Glomerular visceral epithelial cell (primary cell): ENCODE results near the gene RPLP2.

Experiments
- DNase-seq: peaks from one replicate; pipeline ENCODE4 v3.0.0-alpha.2; 2016; ENCODE audit errors: extremely low spot score

Gene RPLP2

DNA sequence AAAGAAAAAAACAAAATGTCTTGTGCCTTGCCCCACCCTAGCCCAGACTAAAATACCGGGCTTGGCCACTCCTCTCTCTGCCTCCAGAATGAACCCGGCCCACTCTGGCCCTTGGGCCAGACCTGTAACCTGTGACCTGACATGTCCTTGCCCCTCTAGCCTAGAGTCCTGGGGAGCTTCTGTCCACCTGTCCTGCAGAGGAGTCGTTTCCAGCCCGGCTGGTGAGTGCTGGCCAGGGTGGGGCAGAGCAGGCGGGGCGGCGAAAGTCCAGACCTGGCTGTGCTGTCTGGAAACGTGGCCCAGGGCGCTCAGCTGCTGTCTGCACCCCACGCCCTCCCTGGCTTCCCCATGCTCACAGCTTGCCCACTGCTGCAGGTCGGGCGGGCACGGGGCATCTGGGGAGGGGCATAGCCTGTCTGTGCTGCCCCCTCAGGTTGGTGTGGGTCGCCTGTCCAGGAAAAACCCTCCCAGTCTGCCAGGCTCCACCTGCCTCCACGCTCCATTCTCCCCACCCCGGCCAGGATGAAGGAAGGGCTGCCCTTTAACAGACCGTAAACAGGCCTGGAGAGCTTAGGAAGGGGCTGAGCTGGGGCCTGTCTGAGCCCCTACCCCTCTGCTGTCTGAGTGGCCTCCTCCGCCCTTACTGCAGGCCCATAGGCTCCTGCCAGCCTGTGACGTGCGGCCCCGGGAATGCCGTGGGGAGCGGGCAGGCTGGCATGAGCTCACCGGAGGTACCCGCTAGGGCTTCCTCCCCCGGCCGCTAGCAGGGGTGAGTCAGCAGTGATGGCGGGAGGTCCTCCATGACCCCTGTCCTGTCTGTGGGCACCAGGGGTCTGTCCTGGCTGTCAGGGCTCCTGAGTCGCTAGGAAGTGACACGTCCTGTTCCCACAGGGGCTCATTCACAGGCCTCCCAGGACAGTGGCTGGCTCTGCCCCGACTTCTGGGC, 24.9 kb downstream of the RPLP2 start:
- peak; percentile 97 for DNase-seq

DNA sequence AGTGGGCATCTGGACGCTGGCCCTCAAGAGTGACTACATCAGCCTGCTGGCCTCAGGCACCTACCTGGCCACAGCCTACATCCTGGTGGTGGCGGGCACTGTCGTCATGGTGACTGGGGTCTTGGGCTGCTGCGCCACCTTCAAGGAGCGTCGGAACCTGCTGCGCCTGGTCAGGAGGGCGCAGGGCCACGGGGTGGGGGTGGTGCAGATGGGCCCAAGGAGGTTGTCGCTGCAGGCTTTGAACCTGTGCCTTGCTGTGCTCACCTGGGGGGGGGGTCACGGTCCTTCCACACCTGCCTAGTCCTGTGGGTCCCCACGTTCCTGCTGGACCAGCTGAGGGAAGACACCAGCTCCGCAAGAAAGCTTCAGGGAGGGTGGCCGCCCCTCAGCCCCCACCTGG, 26.5 kb downstream of the RPLP2 start:
- no peak for DNase-seq

DNA sequence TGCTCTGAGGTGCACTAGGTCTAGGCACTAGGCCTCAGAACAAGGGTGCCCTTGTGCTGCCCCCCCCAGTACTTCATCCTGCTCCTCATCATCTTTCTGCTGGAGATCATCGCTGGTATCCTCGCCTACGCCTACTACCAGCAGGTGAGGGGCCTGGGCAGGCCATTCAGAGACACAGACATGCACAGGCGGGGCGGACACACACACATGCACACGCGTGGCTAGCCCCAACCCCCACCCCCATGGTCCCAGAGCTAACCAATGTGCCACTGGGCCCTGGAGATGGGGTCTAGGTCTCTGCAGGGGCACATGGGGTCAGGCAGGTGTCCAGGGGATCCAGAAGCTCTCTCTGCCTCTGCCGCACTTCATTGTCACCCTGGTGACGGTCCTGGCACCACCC, 26.9 kb downstream of the RPLP2 start:
- DNase-seq = no peak

DNA sequence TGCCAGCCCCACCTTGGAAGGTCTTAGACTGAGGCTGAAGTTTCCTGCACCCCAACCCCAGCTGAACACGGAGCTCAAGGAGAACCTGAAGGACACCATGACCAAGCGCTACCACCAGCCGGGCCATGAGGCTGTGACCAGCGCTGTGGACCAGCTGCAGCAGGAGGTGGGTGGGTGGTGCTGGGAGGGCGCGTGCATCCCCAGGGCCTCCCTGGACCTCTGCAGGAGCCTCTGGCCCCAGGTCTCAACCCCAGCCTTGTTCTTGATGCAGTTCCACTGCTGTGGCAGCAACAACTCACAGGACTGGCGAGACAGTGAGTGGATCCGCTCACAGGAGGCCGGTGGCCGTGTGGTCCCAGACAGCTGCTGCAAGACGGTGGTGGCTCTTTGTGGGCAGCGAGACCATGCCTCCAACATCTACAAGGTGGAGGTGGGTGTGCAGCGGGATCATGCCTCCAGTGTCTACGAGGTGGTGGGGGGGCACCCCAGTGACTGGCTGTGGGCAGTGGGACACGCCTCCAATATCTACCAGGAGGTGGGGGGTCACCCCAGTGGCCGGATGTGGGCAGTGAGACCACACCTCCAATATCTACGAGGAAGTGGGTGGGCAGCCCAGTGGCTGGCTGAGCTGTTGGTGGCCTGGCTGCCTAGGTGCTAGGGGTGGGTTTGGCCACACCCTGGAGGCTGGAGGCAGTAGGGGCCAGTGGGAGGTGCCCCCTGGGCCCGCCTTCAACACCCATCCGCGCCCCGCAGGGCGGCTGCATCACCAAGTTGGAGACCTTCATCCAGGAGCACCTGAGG, 27.6 kb downstream of the RPLP2 start:
- DNase-seq = no peak

- no peak for DNase-seq
These were observed 28.2 kb downstream of the RPLP2 start for GRCh38 chr11:837990-838307.

- no peak for DNase-seq
These were observed 28.9 kb downstream of the RPLP2 start for GRCh38 chr11:838441-839279.

- no peak for DNase-seq
These were observed 29.5 kb downstream of the RPLP2 start for GRCh38 chr11:839280-839623.

DNA sequence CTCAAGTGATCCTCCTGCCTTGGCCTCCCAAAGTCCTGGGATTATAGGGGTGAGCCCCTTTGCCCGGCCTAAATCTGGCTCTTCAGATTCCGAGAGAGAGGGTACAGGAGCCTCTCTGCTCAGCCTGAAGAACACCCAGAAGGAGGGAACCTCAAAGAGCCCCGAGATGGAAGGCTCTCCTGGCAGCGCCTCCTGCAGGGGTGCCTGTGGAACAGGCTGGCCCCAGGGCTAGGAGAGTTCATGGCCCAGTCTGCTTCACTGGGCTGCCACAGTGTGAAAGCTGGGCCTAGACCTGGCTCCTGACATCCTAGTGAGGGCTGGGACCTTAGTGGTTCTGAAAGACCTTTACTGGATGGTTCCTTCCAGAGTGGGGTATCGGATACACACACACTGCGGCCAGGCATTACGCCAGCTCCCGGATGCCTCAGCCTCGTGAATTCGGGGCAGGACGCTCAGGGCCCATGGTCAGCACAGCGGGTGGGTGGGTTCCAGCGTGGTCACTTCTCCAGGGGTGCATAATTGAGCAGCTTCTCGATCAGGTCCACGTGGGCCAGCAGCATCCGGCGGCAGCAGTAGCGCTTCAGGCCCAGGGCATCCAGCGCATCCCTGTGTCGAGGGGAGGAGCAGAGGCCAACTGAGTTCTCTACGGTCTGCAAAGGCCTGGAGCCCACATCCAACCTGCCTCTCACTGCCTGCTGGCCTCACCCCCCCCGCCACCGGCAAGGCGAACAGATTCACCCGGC, 30.3 kb downstream of the RPLP2 start:
- no peak for DNase-seq

GRCh38 chr11:841981-842369, 32.2 kb downstream of the RPLP2 start:
- DNase-seq = no peak

DNA sequence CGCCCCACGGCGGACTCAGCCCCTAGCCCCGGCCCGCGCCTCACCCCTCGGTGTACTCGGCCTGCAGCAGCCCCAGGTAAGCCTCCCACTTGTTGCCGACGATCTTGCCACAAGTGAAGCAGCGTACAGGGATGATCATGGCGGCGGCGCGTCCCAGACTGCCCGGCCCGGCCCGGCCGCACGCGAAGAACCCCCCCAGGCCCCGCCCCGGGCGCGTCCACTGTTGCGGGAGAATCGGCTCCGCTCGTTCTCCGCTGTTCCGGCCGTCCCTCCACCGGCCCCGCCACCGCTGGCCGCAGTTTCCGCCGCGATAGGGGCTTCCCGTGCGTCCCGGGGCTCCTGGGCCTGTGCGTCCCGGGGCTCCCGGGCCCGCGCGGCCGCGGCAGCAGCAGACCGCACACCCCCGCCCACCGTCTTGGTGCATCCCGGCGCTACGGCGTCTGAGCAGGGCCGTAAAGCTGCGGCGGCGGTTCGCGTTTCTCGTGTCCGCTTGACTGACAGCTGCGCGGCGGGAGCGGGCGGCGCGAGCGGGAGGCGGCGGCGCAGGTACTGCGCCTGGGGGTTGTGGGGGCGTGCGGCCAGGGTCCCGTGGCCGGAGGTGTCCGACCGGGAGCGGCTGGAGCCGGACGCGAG, 32.7 kb downstream of the RPLP2 start, which contains the start of the genes POLR2L and TSPAN4:
Gene POLR2L (minus strand): TSS at position 160 of the 633 bp plus-strand sequence. CDS start 21 bp downstream, at position 139.
Gene TSPAN4 (plus strand): TSS at position 483 of the 633 bp plus-strand sequence. CDS start 7,453 bp downstream, outside the sequence.
- peak; percentile 85 for DNase-seq

GRCh38 chr11:843086-843734, 33.4 kb downstream of the RPLP2 start:
- no peak for DNase-seq

- peak; percentile 92 for DNase-seq
These were observed 34.3 kb downstream of the RPLP2 start for GRCh38 chr11:843818-844692.

GRCh38 chr11:844693-845644, 35.2 kb downstream of the RPLP2 start:
- peak; percentile 94 for DNase-seq

GRCh38 chr11:845872-846495, 36.2 kb downstream of the RPLP2 start:
- DNase-seq = peak; percentile 55

- no peak for DNase-seq
These were observed 36.8 kb downstream of the RPLP2 start for GRCh38 chr11:846496-847098.

DNA sequence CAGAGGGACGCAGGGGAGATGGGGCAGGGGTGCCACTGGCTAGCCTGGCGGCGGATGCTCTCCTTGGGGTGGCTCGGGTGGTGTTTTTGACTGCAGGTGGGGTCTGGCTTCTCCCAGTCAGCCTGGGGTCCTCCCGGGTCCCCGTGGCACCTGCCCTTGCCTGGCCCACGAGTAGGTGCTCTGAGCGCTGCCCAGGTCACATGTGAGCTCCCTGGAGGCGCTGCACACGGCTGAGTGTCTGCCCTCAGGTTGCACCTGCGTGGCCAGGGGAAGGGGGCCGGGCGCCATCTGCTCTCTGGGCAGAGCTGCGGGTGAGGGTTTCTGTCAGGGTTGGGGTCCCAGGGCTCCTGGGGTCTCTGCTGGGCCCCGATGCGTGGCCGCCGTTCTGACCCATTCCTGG, 38.1 kb downstream of the RPLP2 start:
- no peak for DNase-seq

DNA sequence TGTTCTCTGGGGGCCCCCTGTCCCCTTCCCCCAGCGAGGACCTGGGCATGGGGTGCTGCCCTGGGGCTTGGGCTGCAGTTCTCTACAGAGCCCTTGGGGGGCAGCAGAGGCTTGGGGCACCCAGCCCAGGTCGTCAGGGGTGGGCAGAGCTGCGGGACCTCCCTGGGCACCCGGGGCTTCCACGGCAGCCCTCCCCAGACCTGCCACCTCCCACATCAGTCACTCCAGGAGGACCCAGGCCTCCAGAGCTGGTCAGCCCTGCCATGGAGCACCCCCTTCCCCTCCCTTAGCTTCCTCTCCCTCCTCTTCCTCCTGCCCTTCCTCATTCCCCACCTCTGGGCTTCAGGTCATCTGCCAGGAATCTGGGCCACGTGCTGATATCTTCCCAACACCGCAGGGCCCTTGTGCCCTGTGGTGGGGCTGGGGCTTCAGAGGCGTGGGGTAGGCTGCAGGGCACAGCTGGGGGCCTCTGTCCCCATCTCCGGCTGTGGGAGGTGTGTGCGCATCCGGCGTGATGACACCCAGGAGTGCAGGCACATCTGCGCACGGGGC, 38.7 kb downstream of the RPLP2 start:
- peak; percentile 48 for DNase-seq
